HG02943 (cell line): ENCODE measurements around the gene CUL1.

Experiments
- ATAC-seq: cut with Tn5 transposase; IDR thresholded peaks from one replicate; pipeline ENCODE4 v1.9.1; 2021; ENCODE audit warnings: mild to moderate bottlenecking, low read depth, moderate library complexity; ENCODE audit not compliant: unreplicated experiment

The CUL1 gene

DNA sequence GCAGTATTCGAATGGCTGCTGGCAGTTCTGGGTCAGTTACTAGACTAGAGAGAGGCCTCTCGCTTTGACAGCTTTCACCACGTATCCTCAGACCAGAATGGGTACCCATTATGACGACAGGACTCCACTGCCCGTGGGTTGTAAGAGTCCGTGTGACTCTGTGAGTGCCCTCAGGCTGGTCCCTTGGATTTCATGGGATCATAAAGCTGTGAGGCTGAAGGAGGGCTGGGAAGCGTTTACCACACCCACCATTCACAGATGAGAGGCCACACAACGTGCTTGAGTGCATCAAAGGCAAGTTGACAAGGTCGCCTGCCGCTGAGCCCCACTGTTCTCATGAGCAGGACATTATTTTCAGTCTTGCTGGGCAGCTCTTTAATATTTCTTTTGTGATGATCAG, 98.1 kb downstream of the CUL1 start:
- ATAC-seq, result no peak

DNA sequence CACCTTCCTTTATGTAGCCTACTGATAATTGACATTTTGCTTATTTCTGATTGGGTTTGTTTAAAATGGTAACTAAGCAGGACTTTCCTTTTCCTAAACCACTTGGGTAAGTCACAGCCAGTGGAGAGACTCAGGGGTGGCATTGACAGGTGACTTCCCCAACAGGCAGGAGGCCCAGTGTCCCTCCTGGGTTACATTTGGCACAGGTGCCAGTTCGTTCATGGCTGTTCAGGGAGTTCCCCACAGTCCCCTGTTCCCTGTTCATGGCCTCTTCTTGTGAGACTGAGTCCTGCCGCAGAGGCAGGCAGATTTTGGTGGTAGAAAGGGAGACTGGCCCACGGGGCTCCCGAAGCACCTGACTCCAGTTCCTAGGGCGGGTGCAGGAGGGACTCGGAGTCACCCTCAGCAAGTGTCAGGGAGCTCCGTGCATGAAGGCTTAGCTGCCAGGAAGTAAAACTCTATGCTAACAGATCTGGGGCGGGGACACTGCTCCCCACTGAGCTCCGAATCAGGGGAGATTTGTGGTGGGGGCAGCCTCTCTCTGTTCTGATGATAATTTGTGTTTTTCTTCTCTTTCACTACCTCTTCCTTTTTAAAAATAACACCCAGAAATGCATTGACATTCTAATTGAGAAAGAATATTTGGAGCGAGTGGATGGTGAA, 101.3 kb downstream of the CUL1 start:
- ATAC-seq, result no peak

DNA sequence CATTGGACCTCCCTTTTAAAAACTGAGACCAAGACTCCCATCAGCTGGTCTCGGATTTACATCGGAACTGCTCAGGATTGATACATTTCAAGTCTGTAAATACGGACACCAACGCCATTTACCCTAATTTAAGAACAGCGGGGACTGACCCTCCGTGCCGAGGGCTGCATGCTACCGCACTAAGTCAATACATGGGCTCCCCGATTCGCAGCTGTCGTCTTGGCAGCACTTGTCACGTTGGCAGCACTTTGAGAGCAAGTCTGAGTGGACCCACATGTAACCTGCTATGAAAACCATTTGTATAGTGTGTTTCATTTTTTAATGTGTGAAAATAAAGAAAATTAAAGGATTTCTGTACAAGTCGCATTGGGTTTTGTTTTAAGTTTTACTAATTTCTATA, 102.0 kb downstream of the CUL1 start:
- ATAC-seq, result no peak

DNA sequence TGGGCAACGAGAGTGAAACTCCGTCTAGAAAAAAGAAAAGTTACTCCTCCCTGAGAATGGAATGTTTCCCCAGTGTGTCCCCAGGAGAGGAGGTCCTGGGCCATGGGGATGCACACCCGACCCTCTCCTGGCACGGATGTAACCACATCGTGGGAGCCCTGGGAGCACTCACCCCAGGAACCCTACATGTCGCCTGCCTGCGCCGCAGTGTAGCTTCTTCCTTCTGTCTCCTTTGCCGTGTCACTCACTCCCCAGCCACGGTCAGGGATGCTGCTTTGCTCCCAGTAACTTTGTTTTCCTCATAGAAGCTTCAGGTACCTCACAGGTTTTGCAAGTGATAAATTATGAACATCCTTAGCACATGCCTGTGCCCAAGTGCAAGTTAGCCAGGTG, 103.4 kb downstream of the CUL1 start:
- no peak for ATAC-seq

DNA sequence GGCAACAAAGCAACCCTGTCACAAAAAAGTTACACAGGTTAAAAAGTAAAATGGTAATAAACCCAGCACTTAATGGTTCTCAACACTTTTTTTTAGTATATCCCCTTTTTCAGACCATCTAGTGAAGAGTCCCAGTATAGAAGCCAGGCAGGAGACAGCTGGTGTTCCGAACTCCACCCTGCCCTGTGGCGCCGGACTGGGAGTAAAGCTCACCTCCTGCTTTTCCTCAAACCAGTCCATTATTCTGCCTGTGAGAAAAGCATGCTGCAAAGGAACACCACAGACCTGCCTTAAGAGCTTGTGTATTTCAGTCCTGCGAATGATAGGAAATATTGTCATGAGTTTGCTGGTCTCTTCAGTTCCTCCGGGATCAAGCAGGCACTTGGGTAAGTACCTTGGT, 104.4 kb downstream of the CUL1 start:
- no peak for ATAC-seq

DNA sequence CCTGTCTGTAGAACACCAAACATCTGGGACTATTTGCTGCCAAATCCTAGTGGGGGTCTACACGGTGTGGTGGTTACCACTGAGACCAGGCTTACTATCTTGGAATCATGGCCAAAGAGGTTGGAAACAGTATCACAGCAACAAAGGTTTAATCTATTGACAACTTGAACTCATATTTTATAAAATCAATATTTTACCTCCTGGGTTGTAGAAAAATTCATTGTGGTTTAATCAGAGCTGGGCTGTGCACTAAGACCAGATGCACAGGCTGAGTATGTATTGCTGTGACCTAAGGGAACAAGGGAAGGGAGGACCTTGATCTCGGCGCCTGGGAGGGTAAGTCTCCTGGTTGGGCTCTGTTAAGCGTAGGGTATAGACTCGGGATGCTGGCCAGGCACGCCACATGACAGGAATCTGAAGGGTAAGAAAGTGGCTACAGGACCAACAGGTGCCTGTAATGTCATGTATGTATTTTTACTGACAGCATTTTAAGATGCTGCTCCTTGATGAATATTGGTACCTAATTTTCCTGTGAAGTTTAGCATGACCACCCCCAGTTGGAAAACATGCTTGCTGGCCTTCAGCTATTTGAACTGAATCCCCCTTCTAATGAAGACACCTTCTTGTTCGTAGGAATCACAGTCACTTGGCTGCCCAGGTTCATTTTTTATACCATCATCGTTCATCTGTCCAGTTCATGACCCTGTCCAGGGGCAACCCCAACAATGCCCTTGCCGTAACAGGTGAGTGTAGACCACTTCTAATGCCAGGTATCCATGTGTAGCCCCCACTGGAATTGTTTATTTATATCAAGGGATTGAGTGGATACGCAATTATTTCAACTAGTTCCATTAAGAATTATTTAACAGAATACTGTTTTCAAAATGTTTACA, 105.9 kb downstream of the CUL1 start:
- no peak for ATAC-seq

DNA sequence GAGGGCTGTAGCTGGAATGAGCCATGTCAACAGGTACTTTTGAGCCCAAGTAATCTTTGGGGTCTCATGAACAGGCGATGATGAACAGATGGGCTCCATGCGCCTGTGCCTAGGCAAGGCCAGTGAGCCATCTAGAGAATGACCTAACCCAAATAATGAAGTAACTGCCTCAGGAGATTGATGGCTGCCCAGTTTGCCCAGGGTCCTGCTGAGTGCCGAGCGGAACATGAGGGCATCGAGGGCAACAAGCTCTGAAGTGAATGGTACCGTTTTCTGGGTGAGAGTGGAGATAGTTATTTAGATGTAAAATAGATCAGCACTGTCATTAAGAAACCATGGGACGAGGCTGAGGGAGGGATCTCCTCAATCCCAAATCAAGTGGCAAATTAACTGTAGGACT, 107.5 kb downstream of the CUL1 start:
- ATAC-seq, result no peak

DNA sequence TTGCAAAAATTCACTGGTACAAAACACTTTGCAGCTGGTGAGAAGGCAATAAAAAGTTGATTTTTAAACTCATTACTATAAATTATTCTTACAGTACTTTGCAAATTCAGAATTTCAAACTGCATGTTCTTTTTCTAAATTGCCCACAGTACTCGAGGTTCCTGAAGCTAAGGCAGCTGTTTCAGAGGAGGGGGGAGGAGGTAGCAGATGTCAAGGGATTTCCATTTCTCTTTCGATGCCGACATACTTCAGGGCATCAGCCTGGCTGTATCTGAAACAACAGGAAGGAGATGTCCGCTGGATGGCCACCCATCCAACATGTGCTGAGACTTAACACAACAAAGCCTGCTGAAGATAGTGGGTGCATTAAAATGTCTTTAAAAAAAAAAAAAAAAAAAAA, 108.7 kb downstream of the CUL1 start:
- ATAC-seq, result no peak

DNA sequence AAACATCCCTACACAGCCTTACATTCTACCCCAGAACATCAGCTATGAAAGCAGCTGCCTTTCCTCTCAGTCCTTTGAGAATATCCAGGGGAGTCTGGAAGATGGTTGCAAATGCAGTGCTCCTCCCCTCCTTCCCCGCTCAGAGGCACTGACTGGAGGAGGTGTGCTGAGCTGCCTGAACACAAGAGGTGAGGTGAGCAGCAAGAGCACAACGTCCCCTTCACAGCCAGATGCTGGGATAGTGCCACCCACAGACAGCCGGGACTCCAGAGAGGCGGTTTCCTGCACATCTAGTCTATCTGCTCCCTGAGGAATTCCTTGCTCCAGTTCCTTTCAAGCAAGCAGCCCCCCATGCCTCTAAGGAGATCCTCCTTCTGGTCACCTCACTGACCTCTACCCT, 111.2 kb downstream of the CUL1 start:
- ATAC-seq, result no peak

DNA sequence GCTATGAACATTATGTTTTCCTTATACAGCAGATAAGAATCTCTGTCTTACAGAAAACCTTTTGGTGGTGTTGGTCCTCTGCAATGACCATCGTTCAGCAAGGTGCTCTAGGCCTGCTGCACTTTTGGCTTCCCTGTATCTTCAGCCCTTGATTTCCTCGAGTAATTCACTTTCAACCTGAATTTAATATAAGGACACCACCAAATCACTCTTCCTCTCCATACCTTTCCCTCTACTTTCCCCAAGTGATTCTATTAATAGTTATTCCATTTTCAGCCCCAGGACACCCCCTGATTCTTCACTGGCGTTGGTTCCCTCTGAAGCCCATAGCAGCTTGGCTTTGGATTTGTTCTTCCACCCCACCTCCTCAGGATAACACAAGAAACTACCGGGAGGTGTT, 113.2 kb downstream of the CUL1 start:
- no peak for ATAC-seq

DNA sequence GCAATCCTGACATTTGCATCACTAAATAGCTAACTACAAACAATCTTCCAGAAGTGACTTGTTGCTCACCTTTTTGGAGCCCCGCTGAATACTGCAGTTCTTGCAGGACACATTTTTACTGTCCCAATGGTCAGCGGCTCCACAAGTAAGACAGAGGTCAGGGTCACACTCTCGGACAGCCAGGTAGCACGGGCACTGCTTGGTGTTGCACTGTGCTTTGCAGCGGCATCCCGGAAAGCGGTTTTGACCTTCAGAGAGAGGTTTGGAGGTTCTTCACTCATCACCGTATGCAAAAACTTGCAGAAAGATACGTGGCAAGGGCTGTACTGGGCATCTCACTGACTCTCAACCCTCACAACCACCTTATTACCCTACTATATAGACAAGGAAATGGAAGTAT, 115.2 kb downstream of the CUL1 start:
- no peak for ATAC-seq

DNA sequence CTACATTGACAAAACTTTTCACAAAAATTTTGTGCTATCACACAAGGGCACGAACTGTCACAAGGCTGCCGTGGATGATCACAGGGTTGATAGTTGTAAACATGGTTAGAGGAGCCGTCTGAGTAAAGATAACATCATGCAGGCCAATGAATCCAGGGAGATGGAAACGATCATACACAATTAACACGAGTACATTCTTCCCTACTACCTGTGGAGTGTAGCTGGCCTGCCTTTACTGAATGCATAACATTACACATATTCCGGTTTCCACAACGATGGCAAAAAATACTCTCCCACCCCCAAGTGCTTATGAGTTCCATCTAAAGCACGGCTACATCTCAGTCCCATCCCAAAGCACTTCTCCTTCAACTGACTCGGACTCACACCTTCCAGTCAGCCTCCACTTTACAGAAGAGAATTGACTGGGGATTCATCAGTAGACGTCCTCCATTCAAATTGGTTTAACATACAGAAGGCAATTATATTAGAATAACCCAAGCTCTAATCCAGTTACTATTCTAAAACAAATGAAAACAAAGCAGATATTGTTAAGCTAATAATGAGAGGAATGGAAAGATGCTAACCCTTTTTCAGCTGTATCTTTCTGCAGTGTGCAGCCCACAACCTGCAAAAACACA, 116.3 kb downstream of the CUL1 start:
- no peak for ATAC-seq

DNA sequence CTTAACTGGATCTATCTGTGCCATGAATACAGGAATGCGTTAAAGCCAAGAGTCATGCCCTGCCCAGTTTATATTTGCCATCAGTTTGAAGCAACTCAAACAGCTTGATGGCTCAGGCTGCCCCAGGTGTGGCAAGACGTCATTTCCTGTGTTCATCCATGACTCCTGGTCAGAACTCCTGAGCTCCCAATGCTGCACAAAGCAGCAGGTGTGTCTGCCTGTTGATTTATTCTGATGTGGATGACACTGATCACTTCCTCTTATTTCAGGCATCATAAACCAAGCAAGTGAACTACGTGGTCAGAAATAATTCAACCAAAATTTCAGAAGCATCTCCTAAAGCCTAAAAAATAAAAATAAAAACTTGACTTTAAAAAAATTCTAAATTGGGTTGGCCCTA, 116.9 kb downstream of the CUL1 start:
- no peak for ATAC-seq

DNA sequence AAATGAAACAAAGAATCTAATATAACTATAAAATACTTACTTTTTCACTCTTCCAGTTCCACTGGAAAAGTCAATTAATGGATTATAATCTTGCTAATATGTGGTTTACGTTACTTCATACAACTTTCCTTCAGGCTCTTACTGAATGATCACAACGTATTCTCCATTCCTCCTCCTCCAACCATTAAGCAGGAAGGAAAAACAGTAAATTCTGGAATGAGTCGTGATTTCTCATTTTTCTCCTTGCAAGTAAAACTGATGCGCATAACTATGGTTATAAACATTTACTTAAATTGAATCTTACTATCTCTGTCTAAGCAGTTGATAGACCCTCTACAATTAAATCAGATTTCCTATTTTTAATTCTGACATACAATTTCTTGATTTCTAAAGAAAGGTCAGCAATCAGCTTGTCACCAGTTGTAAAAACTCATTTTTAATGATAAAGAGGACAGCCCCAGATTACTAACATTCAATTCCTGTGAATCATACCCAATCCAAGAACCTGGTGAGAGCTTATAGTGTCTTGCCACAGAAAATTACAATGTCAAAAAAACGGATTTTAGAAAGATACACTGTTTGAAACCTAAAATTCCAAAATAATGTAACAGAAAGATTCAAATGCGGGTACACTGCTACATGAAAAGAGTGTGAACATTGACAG, 121.1 kb downstream of the CUL1 start:
- ATAC-seq, result no peak

DNA sequence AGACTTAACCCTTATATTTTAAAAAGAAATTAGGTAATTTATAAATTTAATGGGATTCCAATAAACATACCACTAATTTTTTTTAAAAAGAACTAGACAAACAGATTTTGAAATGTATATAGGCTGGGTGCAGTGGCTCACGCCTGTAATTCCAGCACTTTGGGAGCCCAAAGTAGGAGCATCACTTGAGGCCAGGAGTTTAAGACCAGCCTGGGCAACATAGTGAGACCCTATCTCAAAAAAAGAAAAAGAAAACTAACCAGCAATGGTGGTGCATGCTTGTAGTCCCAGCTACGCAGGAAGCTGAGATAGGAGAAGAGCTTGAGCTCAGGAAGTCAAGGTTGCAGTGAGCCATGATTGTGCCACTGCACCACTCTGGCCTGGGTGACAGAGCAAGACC, 122.7 kb downstream of the CUL1 start:
- ATAC-seq, result no peak

DNA sequence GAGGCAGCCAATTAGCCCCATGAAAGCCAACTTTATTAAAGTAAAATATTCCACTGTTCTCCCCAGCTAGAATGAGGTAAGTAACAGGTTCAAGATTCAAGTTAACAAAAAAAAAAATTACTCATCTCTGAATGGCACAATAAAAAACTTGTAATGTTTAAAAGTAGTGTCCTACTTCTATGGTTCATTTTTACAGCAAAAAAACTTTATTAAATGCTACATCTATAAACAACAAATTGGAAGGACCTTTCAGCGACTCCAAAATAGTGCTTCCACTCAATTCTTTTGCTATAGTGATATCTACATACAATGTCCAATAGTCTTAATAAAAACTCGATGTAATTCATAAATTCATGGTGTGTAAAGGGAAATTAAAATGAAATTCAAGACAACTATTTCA, 126.2 kb downstream of the CUL1 start:
- no peak for ATAC-seq

DNA sequence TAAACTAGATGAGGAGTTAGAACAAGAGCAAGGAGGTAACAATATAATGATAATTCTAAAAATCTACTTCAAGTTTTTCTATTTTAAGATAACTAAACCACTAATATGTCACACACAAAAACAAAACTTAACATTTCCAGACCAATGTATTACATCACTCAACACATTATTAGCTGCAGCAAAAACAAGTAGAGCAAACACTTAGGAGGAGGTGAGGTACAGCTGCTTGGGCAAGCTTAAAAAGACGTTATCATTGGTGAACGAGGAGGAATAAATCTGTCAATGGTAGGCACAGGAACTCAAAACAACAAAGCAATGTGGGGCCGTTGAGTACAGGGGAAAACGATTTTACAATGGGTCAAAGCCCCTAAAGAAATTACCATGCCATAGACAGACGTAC, 126.6 kb downstream of the CUL1 start:
- no peak for ATAC-seq

DNA sequence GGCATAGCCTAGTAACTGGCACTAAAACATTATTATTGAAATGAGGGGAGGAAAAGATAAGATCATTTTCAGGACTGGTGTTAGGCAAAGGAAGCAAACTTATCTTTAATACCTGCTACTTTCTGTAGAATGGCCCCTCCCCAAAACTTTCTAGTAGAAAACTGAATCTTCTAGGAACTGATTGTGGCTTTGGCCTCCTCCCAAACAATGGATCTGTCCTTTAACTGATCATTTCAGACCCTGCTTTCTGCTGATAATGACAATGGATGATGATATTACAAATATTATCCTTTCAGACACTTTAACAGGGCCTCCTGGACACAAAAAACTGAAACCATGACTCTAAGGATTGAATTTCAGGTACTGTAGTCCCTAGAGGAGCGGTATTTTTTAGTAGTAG, 130.3 kb downstream of the CUL1 start:
- ATAC-seq, result no peak

DNA sequence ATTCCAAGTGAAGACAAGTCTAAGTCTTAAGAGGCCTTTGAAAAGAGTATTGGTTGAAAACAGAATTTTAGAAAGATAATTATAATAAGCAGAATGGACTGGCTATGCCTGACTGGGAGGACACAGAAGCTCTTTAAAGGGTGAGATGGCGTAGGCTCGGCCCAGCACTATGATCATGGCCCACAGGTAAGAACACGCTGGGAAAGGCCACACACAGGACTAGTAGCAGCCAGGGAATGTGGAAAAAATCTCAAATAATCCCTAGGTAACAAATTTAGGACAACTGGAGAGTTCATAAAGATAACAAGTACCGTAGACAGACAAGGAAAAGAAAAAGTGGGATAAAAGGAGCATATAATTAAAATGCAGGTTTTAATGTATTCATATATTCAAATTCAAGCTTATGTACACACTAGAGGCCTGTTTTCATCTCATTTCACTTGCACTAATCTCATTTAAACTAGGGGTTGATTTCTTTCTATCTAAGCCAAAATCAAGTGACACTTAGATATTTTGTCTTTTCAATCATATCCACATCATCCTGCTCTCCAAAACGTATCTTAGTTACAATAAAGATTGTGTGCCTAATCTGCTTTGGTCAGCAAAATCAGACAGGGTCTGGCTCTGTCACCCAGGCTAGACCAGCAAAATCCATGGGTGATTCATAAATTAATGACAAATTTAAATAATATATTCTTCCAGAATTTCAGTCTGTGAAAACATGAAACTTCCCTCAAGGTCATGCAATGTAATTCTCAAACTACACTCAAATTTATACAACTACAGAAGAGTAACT, 132.4 kb downstream of the CUL1 start:
- ATAC-seq, result no peak

DNA sequence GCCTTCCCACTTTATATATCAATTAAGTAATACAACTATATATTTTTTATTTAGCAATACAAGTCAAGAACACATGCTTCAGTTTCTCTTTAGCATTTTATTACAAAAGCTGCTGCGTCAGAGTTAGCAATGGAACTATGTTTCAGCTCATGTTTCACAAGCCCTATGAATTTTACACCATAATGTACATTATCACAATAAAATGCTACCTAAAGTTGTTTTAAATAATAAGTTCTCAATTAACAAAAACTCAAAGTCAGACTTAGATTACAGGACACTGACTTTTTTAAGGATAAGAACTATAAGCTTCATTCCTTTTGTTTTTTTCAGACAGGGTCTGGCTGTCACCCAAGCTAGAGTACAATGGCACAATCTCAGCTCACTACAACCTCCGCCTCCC, 133.1 kb downstream of the CUL1 start:
- ATAC-seq, result no peak
